A549 (cell line): ENCODE results near the gene SRGAP1.

Experiments
- CEBPB ChIP-seq, 2 experiments: fragments of >200 bp in 1 of 2; sonication (Bioruptor Twin) in 1 of 2; formaldehyde crosslinking in 1 of 2; IDR thresholded peaks; 2 replicates each; pipeline ENCODE4 v1.6.1; 2012 to 2016
- ELK1 ChIP-seq: fragments of 150-350 bp; IDR thresholded peaks from 2 replicates; pipeline ENCODE4 v1.6.1; 2014; ENCODE audit warnings: low read depth, mild to moderate bottlenecking, low read length
- EP300 ChIP-seq, 2 experiments: fragments of >200 bp; sonication (Bioruptor Twin); formaldehyde crosslinking; IDR thresholded peaks; 2 replicates in 1 of 2; 3 replicates in 1 of 2; pipeline ENCODE4 v1.6.1; 2016 to 2017
- HOXA7 ChIP-seq: fragments of 250-450 bp; sonication (Bioruptor Pico); IDR thresholded peaks from 2 replicates; pipeline ENCODE4 v1.5.0; 2020; ENCODE audit warnings: mild to moderate bottlenecking, moderate library complexity
- JUN ChIP-seq, 2 experiments: fragments of >200 bp; sonication (Bioruptor Twin); formaldehyde crosslinking; IDR thresholded peaks; 2 replicates in 1 of 2; 3 replicates in 1 of 2; pipeline ENCODE4 v1.6.1; 2016 to 2017
- JUNB ChIP-seq: fragments of >200 bp; sonication (Bioruptor Twin); formaldehyde crosslinking; IDR thresholded peaks from 2 replicates; pipeline ENCODE4 v1.6.1; 2016
- PHF8 ChIP-seq: fragments of 200-600 bp; sonication (generic); IDR thresholded peaks from 2 replicates; pipeline ENCODE4 v1.6.1; 2016; ENCODE audit warnings: low read depth, mild to moderate bottlenecking, antibody characterized with exemption, moderate library complexity, borderline replicate concordance
- POLR2A ChIP-seq: IDR thresholded peaks from 2 replicates; pipeline ENCODE4 v1.6.1; 2012; ENCODE audit warnings: mild to moderate bottlenecking, low read length
- RAD21 ChIP-seq, 2 experiments: fragments of >200 bp in 1 of 2; sonication (Bioruptor Twin) in 1 of 2; formaldehyde crosslinking in 1 of 2; IDR thresholded peaks in 1 of 2; conservative IDR thresholded peaks in 1 of 2; 2 replicates in 1 of 2; 3 replicates in 1 of 2; pipeline ENCODE4 v1.6.1; 2012 to 2018; ENCODE audit warnings: inconsistent platforms in 1 of 2
- RFX5 ChIP-seq: fragments of 450-650 bp; IDR thresholded peaks from 2 replicates; pipeline ENCODE4 v1.7.1; 2014; ENCODE audit warnings: antibody characterized with exemption, mild to moderate bottlenecking, moderate library complexity
- ZC3H11A ChIP-seq: fragments of 450-650 bp; IDR thresholded peaks from 2 replicates; pipeline ENCODE4 v1.6.1; 2014; ENCODE audit warnings: antibody characterized with exemption, mild to moderate bottlenecking
- TF ChIP-seq, protein P1 (sequence below): fragments of >200 bp; sonication (Bioruptor Twin); formaldehyde crosslinking; IDR thresholded peaks from 3 replicates; pipeline ENCODE4 v1.5.1; 2016
- TF ChIP-seq, protein P2 (sequence below): IDR thresholded peaks from 2 replicates; pipeline ENCODE4 v1.6.1; 2012

DNA sequence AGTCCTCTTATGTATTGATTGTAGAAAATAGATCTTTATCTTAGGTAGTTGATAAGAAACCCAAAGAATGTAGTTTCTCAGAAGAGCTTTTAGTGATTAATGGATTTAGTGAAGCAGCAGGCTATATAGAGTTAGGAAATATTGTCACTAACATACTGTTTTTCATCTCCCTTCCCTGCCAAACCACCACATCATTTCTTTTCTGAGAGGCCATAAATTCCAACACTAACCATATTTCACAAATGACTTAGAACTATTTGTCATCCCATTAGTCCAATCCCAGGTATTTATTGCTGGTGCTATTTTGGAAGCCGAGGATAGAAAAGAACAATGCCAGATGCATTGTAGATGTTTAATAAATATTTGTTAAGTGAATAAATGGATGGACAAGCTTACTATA lies 191.9 kb downstream of the SRGAP1 start:
- TF ChIP-seq, protein P1, sequence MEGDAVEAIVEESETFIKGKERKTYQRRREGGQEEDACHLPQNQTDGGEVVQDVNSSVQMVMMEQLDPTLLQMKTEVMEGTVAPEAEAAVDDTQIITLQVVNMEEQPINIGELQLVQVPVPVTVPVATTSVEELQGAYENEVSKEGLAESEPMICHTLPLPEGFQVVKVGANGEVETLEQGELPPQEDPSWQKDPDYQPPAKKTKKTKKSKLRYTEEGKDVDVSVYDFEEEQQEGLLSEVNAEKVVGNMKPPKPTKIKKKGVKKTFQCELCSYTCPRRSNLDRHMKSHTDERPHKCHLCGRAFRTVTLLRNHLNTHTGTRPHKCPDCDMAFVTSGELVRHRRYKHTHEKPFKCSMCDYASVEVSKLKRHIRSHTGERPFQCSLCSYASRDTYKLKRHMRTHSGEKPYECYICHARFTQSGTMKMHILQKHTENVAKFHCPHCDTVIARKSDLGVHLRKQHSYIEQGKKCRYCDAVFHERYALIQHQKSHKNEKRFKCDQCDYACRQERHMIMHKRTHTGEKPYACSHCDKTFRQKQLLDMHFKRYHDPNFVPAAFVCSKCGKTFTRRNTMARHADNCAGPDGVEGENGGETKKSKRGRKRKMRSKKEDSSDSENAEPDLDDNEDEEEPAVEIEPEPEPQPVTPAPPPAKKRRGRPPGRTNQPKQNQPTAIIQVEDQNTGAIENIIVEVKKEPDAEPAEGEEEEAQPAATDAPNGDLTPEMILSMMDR: no peak
- TF ChIP-seq, protein P2, sequence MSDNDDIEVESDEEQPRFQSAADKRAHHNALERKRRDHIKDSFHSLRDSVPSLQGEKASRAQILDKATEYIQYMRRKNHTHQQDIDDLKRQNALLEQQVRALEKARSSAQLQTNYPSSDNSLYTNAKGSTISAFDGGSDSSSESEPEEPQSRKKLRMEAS: no peak
- no peak for TF ChIP-seq EP300 (IDR thresholded peaks at IDR 0.05)
- no peak for TF ChIP-seq PHF8
- no peak for TF ChIP-seq ZC3H11A
- no peak for TF ChIP-seq CEBPB (IDR thresholded peaks at IDR 0.05)
- TF ChIP-seq JUN (IDR thresholded peaks at IDR 0.05): no peak
- no peak for TF ChIP-seq RAD21 (conservative IDR thresholded peaks at IDR 0.05 in 1 of 2, IDR thresholded peaks at IDR 0.05 in 1 of 2)
- no peak for TF ChIP-seq POLR2A
- no peak for TF ChIP-seq ELK1
- TF ChIP-seq HOXA7 (CRISPR knock-in tag): no peak
- TF ChIP-seq JUNB: no peak
- no peak for TF ChIP-seq RFX5
